Ovary (tissue), 9 donors: ENCODE measurements around the gene AKAP12. TPM values are rescaled to one million over a fixed set of nuclear protein-coding genes. Genes with fewer than 3 reads are reported as not detected.

ENCODE experiments used
- DNase-seq, 5 donors: peaks; one replicate each; pipeline ENCODE4 v3.0.0-alpha.2; 2019 to 2020
- H3K27ac ChIP-seq, 2 donors: fragments of 200-600 bp; one replicate each; pipeline versions ENCODE4 v1.5.1 to v1.8.0; 2019 to 2022
- H3K27me3 ChIP-seq: fragments of 200-600 bp; one replicate; pipeline ENCODE4 v1.8.0; 2022
- H3K36me3 ChIP-seq: fragments of 200-600 bp; sonication (generic); one replicate; pipeline ENCODE4 v1.5.1; 2019
- H3K4me1 ChIP-seq: one replicate; pipeline ENCODE4 v1.8.1; 2013; ENCODE audit warnings: mild to moderate bottlenecking, moderate library complexity; ENCODE audit not compliant: insufficient read depth
- H3K4me3 ChIP-seq: fragments of 200-600 bp; sonication (generic); one replicate; pipeline ENCODE4 v1.5.1; 2017
- H3K9me3 ChIP-seq, 2 donors: fragments of 200-600 bp in 1 of 2; sonication (generic) in 1 of 2; one replicate each; pipeline versions ENCODE4 v1.5.1 to v1.8.1; 2013 to 2019; ENCODE audit warnings: mild to moderate bottlenecking in 1 of 2, moderate library complexity in 1 of 2
- CTCF ChIP-seq, 3 donors: fragments of 450-650 bp in 2 of 3; fragments of 200-600 bp in 1 of 3; IDR thresholded peaks; one replicate each; pipeline versions ENCODE4 v1.5.1 to v1.8.0; 2016 to 2022; ENCODE audit warnings: antibody characterized with exemption in 3 of 3, mild to moderate bottlenecking in 1 of 3
- EP300 ChIP-seq: sonication (generic); formaldehyde crosslinking; IDR thresholded peaks from one replicate; pipeline ENCODE4 v1.6.1; 2017; ENCODE audit warnings: antibody characterized with exemption
- POLR2A ChIP-seq: fragments of 450-650 bp; IDR thresholded peaks from one replicate; pipeline ENCODE4 v1.6.1; 2017; ENCODE audit warnings: antibody characterized with exemption, mild to moderate bottlenecking, moderate library complexity
- WGBS, 3 donors: extraction: QIAGEN DNeasy Blood & Tissue Kit in 1 of 3; methylation state at CpG; one replicate each; pipeline versions ENCODE4 v1.1.5 to v1.1.7; 2013 to 2017; 5-methylcytosine and 5-hydroxymethylcytosine counted together
- intact Hi-C, 4 donors: fragments of 100-400 bp; cut with DNase I; formaldehyde crosslinking; loops; one replicate each; pipeline versions ENCODE4 v1.11.0 to v1.15.1; 2022 to 2023
- polyA plus RNA-seq, 2 donors: library from polyadenylated mRNA; stranded (reverse); fragments of 200-250 nt in 1 of 2; fragments of 350-450 nt in 1 of 2; fragmentation: Illumina TruSeq in 1 of 2; extraction: RNeasy Lipid Tissue Mini Kit (QIAGEN cat#74804) in 1 of 2; gene quantifications; one replicate each; pipeline ENCODE4 v1.2.3, GENCODE V29; 2013 to 2014
- total RNA-seq, 7 donors: library from RNA; depleted of rRNA in 2 of 7; stranded (reverse); fragments of >200 nt in 2 of 7; fragmentation: NEBNext Ultra II Directional in 3 of 7; extraction: Animal tissue kit (Norgen Biotek cat#: 25700) in 3 of 7; gene quantifications; one replicate each; pipeline versions ENCODE4 v1.1.0 to v1.2.4, GENCODE V29; 2016 to 2023
- donor health status: DM: no; HTN: no; CAD: no; lungs with moderate emphysema.
- donor health status: DM: no; HTN: no; CAD: no.
- donor health status: Bipolar disorder and iron deficiency.
- donor health status: DM: yes; HTN: yes; CAD: no.
- donor health status: DM: no; HTN: no; CAD: no.
- donor health status: DM: yes; HTN: yes; CAD: no.

The AKAP12 gene
- total and polyA plus RNA-seq, 9 donors: 67.2 to 246 (median 125) TPM

GRCh38 chr6:151209071-151209831 lies 30.5 kb upstream of the AKAP12 start:
- intact Hi-C loops: no loop called here

GRCh38 chr6:151211075-151211474 lies 28.7 kb upstream of the AKAP12 start:
- peaks cover 4% of the 10 kb centered on the region for H3K4me1 ChIP-seq
- no peak overlapping the region for H3K27ac ChIP-seq
- WGBS, 3 donors: 85 to 97% (median 85%) methylated on average over 1 of the region's 1 CpG
- intact Hi-C loops: no loop called here
- DNase-seq: no peak
- no peaks in the 10 kb centered on the region for H3K36me3 ChIP-seq
- H3K9me3 ChIP-seq: no peaks in the 10 kb centered on the region
- TF ChIP-seq POLR2A (no peak), EP300 (no peak), CTCF (IDR thresholded peaks at IDR 0.05) (no peak)
- H3K4me3 ChIP-seq: no peak overlapping the region
- H3K27me3 ChIP-seq: no peaks in the 10 kb centered on the region

More at GRCh38 chr6:151209071-151209831, 30.5 kb upstream of the AKAP12 start:
- TF ChIP-seq EP300: no peak
- no peak for TF ChIP-seq CTCF (IDR thresholded peaks at IDR 0.05)
- TF ChIP-seq POLR2A: no peak
- Histone ChIP-seq H3K9me3 (no peaks in the 10 kb centered on the region), H3K27me3 (no peaks in the 10 kb centered on the region), H3K27ac (no peak overlapping the region), H3K4me3 (no peak overlapping the region), H3K4me1 (peaks cover 4% of the 10 kb centered on the region), H3K36me3 (no peaks in the 10 kb centered on the region)
- DNase-seq: no peak
- 9 to 29% (median 11%) methylated on average over 11 of the region's 11 CpGs for WGBS, 3 donors

GRCh38 chr6:151213352-151213751 lies 26.4 kb upstream of the AKAP12 start:
- H3K9me3 ChIP-seq: no peaks in the 10 kb centered on the region
- no peak for DNase-seq
- TF ChIP-seq CTCF (IDR thresholded peaks at IDR 0.05): no peak
- no peak for TF ChIP-seq EP300
- no peak for TF ChIP-seq POLR2A
- no peaks in the 10 kb centered on the region for H3K4me1 ChIP-seq
- WGBS, 3 donors: 91 to 97% (median 94%) methylated on average over 5 of the region's 5 CpGs
- H3K27ac ChIP-seq: no peak overlapping the region
- H3K36me3 ChIP-seq: no peaks in the 10 kb centered on the region
- H3K4me3 ChIP-seq: no peak overlapping the region
- intact Hi-C loops: no loop called here
- H3K27me3 ChIP-seq: no peaks in the 10 kb centered on the region

GRCh38 chr6:151215999-151216398 lies 23.8 kb upstream of the AKAP12 start:
- no peak overlapping the region for H3K27ac ChIP-seq
- no peak for TF ChIP-seq EP300
- no peak for TF ChIP-seq POLR2A
- no peak for TF ChIP-seq CTCF (IDR thresholded peaks at IDR 0.05)
- no peaks in the 10 kb centered on the region for H3K36me3 ChIP-seq
- H3K27me3 ChIP-seq: no peaks in the 10 kb centered on the region
- no peak for DNase-seq
- WGBS, 3 donors: 69 to 75% (median 73%) methylated on average over 2 of the region's 2 CpGs
- H3K4me3 ChIP-seq: no peak overlapping the region
- intact Hi-C loops: no loop called here
- H3K9me3 ChIP-seq: no peaks in the 10 kb centered on the region
- H3K4me1 ChIP-seq: no peaks in the 10 kb centered on the region
